GM19397 (cell line): Measurements from ENCODE around the gene ZCCHC12.
"Not testable (repeated sequence)": the region's sequence is repeated elsewhere in the genome, so short reads cannot be mapped to it uniquely, and the experiment has no call there.

Source experiments
- ATAC-seq: cut with Tn5 transposase; IDR thresholded peaks from one replicate; pipeline ENCODE4 v1.9.1; 2021; ENCODE audit warnings: mild to moderate bottlenecking, moderate library complexity; ENCODE audit not compliant: unreplicated experiment

The ZCCHC12 gene

DNA sequence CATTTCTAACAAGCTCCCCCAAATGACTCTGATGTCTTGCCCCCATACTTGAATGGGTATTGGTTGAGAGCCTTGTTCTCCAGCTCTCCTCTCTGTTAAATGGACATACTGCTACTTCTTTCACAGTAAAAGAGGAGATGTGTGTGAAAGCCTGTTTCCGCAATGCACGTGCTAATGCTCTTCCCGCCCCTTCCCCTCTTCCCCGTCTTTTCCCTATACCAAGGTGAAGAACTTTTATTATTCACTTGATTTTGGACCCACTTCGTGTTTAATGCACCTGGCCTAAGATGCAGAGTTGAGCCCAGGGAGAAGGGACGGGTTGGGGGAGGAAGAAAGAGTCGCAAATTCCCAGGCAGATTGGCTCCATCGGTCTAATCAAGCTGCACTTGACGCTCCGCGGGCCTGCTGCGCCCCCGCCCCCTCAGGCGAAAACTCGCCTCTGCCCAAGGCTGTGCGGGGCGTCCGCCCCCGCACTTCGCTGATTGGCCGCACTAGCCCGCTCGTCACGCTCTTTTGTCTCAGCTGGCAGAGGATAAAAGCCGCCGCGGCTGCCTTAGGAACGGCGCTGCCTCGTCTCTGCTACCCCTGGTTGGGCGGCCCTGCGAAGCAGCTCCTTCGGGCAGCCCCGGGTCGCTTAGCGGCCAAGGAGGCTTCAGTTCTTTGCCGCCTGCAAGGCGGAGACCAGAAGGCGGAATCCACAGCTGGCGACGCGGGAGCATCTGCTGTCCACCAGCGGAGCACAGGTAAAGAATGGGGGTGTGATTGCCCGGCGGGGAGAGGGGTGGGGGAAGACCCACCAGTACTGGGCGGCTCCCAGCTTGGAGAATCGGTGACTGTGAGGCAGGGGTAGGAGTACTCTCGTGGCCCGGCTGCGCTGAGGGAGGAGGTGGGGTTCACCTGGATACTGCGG lies at the start of gene ZCCHC12:
Gene ZCCHC12 (plus strand): TSS at position 562 of the 910 bp plus-strand sequence. CDS start 1,421 bp downstream, outside the sequence.
- no peak for ATAC-seq

DNA sequence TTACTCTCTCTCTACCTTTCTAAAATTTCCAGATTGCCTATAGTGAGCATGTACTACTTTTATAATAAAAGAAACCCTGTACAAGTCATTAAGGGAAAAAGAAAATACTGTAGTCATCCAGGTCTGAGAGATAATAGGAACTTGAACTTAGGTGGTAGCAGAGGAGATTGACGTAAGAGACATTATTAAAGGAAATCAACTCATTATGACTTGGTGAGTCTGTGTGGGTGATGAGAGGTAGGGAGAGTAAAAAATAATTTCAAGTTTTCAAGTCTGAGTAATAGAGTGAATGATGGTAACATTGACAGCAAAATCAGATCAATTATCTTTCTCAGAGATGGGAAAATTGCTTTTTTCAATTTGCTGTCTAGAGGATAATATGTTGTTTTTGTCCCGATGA lies 44.0 kb upstream of the ZCCHC12 start:
- no peak for ATAC-seq

DNA sequence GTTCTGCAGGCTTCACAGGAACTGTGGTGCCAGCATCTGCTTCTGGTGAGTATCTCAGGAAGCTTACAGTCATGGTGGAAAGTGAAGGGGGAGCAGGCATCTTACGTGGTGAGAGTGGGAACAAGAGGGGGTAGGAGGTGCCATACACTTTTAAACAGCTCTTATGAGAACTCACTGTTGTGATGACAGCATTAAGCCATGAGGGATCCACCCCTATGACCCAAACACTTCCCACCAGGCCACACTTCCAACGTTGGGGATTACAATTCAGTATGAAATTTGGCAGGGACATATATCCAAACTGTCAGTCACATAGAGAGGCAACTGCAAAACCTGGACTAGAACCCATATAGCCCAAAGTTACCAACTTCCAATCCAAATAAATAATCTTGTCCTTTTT lies 43.1 kb upstream of the ZCCHC12 start:
- ATAC-seq, result no peak

DNA sequence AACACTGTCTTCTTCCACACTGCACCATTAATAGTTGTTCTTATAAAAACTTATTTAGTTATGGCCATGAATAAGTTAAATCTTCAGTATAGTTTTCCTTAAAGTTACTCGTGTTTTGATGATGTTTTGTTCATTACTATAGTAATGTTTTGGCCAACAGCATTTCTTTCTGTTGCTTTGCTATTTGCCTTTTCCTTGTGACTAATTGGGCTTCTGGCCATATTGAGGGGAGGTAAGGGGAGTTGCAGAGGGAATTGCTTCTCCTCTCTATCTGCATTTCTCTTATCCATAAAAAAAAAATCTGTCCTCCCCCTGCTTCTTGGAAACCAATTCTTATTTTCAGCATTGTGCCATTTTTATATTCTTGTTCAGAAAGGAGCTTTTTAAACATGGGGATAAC lies 42.7 kb upstream of the ZCCHC12 start:
- no peak for ATAC-seq

DNA sequence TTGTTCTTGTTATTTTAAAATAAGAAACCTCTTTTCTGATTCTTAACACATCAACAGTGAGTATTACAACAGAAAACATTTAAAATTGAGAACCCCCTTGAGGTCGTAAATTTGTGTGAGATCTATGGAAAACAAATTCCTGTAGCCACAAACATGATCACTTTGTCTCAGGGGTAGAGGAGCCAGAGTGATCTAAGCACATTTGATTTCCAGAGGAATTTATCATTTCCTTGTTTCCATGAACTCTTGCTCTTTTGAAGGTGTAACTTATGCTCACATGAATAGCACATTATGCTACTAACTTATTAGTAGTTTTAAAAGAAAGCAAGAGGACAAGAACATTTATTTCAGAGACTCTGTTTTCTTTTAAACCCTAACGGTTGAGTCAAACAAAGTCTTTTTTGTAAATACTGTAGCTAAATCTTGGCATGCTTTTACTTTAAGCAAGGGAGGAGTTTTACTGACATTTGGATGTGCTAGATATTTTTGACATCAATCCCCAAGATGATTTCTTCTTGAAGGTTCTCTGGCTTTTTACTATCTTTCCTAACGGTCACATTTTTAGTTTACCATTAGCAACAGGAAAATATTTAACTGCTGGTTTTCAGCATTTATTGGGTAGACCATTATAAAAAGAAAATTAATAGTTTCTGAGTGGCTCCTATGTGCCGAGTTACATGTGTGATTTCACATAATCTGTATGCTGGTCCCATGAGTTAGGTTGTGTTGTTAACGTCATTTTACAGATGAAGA lies 27.9 kb upstream of the ZCCHC12 start:
- ATAC-seq, result no peak

DNA sequence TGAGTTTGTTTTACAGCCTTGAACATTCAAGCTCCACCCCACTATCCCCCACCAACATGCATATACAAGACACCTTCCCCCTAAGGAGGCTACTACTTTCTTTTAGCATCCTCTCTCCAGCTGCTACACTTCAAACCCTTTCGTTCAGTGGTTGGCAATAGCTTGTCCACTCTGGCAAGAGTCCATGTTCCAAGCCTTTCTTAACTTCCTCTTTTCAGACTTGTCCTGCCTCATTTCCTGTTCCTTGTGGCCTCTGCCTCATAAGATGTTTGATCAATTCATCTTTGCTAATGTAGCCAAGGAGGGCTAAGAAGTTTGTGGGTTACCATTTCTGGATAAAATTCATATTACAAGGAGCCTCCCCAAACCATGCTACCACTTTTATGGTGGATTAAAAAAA lies 20.8 kb upstream of the ZCCHC12 start:
- no peak for ATAC-seq

DNA sequence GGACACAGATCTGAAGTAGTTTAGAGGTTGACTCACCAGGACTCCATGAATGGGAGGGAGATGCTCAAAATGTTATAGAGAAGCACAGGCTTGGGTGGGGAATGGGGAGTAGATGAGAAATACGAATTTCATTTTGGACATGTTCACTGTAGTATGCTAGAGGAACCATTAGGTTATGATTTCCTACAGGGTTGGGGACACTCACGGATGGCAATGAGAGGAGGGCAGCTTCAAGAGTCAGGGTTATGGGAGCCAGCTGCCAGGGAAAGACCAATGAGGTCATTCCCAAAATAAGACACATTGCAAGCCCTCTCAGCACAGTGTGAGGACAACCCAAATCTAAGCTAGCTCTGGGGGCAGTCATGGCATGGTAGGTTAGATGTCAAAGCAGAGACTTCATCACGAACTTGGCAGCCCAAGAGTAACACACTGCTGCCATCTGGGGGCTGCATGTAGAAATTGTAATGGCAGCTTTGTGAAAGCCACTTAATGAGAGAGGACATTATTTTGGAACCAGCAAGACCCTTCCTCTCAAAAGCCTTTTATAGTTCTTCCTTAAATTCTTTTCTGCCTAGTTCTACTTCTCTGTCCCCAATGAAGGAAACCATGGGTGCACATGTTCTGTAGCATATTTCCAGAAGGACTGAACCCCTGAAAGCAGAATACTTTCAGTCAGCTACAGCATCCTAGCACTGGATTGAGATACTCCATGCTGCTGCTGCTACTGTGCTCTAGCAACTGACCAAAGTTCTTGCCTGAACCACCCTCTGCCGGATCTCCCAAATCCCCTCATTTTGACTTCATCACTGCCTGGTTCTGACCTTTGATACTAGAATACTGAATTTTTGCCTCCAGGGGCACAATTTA lies 16.2 kb upstream of the ZCCHC12 start:
- no peak for ATAC-seq

DNA sequence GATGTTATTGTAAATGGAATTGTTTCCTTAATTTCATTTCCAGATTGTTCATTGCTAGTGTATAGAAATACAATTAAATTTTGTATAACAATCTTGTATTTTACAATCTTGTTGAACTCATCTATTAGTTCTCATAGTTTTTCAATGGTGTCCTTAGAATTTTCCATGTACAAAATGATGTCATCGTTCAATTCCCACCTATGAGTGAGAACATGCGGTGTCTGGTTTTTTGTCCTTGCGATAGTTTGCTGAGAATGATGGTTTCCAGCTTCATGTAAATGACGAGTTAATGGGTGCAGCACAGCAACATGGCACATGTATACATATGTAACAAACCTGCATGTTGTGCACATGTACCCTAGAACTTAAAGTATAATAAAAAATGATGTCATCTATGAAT lies 6.4 kb upstream of the ZCCHC12 start:
- not testable (repeated sequence) for ATAC-seq

DNA sequence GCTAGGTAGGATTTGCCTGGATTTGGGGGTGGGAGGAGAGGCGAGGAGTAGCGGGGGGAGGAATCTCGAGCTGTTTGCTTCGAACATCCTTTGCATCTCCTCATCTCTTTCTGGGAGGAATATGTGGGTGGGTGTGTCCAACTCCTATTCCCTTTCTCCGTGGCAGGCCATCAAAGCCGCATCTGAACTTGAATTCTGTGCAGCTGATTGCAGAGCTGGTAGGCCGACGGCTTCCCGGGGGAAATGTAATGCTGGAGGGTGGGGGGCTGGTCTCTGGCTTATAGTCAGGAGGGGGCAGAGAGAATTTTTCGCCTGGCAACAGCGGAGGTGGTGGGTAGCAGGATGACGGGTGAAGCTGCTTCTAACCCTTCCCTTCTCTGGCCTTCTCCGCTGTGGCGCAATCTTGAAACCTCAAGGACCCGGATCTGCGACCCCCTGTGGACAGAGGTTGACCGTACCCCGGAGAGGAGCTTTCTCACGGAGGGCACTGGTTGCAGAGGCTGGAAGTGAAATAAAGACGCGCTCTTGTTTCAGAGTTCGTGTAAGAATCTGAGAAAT lies 628 bp downstream of the ZCCHC12 start:
- no peak for ATAC-seq

DNA sequence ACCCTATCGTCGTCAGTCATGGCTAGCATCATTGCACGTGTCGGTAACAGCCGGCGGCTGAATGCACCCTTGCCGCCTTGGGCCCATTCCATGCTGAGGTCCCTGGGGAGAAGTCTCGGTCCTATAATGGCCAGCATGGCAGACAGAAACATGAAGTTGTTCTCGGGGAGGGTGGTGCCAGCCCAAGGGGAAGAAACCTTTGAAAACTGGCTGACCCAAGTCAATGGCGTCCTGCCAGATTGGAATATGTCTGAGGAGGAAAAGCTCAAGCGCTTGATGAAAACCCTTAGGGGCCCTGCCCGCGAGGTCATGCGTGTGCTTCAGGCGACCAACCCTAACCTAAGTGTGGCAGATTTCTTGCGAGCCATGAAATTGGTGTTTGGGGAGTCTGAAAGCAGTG lies 1.6 kb downstream of the ZCCHC12 start:
- no peak for ATAC-seq

DNA sequence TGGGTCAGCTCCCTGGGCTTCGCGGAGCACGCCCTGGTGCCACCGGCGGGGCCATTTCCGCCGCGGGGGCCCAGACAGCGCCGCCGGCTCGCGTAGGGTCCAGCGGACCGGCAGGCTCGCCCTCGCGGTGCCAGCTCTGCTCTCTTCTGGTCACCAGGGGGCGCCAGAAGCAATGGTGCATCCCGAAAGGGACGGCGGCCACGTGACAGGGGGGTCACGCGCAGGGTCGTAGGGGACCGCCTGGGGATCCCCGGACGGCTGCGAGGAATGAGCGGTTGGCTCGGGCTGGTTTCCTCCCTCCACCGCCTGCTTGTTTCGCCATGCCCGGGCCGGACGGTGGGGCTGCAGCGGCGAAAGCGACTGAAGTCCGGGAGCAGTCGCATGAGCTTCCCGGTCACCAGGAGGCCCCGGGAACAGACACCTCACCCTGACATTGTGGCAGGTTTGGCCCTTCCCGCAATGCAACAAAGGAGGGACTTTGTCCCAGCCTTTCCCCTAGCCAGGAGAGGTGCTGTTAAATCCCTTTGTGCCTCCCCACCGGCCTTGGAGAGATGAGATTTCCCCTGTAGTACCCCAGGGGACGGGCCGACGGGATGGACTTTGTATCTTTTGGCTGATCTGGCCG lies 15.8 kb downstream of the ZCCHC12 start:
- peak; percentile 88 for ATAC-seq

DNA sequence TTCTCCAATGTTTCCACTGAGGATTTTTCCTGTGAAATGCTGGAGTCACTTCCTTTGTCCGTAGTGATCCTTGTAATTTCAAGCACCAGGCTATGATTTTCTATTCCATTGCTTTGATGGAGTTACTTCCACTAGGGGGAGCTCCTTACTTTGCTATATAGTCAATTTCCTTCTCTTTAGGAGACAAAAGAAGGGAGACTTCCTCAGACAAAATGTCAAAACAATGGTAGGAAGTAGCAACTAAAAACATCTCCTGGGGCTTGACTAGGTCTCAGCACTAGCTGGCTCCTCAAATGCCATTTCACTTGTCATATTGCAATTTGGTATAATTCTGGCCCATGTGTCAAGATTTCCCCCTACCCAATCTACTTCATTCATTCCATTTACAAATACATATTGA lies 24.1 kb downstream of the ZCCHC12 start:
- ATAC-seq, result no peak

DNA sequence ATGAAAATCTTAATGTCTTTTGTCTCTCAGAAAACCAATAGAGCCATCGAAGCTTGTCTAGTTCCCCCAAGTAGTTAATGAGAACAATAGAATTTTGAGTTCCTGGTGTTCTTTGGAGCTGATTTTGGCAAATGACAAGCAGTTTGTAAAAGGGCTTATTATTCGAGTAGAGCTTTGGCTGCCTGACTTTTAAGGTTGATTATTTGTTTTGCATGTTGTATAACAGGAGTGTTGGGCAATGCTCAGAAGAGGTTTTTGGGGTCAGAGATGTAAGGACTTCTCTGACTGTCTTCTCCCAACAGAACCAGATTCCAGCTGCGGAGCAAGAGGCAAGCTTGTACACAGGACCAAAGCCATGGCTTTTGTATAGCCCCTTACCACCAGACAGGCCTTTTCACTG lies 30.0 kb downstream of the ZCCHC12 start:
- ATAC-seq, result no peak

DNA sequence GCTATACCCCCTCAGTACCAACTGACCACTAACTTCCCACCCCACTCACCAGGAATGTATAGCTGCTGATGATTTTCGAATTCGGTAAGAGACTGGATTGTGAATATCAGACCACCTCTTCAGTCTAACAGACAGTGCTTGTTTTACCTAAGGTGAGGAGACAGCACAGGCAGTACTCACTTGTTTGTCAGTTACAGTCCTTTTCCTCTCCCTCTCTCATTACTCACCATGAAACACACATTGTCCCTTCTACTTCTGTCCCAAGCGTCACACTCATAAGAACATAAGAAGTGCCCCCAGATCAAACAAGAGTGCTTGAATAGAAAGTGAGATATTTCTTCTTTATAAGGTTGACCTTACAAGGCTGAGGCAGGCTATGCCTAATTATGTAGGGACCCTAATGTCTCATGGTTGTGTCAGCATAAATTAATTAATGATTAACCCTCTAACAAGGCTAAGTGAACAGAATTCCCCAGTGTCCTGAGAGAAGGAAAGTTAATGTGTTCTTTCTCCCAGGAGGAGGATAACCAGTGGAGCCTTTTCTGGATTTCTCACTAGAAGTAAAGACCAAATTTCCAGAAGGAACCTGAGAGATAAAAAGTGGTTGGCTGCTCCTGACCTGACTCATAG lies 32.2 kb downstream of the ZCCHC12 start:
- no peak for ATAC-seq

DNA sequence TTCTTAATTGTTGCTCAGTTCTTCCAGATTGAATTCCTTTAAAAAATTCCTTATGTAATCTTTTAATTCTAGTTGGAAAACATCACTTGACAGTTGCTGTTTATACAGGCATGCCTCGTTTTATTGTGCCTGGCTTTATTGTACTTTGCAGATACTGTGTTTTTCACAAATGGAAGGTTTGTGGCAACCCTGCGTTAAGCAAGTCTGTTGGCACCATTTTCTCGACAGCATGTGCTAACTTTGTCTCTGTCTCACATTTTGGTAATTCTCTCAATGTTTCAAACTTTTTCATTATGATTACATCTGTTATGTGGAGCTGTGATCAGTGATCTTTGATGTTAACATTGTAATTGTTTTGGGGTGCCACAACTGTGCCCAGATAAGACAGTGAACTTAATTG lies 33.4 kb downstream of the ZCCHC12 start:
- ATAC-seq, result no peak

DNA sequence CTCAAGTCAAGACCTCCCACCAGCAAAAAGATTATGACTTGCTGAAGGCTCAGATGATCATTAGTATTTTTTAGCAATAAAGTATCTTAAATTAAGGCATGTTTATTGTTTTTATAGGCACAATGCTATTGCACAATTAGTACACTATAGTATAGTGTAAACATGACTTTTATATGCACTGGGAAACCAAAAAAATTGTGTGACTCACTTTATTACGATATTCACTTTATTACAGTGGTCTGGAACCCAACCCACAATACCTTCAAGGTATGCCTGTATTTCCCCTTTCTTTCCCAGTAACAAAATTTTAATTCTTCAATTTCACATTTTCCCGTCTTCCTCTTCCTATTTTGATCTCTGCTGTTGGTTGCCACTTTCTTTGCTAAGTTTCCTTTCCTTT lies 37.7 kb downstream of the ZCCHC12 start:
- ATAC-seq, result no peak

DNA sequence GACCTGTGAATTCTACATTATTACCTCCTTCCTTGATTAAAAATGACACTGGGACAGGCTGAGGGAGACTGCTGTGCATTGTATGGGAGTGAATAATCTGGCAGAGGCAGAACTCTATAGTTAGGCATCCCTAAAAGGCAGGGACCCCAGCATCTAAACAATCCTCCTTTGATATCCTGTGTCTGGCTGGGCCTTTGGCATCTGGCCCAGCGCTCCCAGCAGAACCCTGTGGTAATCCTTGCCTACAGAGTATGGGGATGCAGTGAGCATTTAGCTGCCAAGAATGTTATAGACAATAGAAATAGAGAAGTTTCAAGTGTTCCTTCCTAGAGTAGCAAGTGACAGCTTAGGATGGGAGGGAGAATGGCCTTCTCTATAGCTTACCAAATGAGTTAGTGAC lies 38.5 kb downstream of the ZCCHC12 start:
- no peak for ATAC-seq

DNA sequence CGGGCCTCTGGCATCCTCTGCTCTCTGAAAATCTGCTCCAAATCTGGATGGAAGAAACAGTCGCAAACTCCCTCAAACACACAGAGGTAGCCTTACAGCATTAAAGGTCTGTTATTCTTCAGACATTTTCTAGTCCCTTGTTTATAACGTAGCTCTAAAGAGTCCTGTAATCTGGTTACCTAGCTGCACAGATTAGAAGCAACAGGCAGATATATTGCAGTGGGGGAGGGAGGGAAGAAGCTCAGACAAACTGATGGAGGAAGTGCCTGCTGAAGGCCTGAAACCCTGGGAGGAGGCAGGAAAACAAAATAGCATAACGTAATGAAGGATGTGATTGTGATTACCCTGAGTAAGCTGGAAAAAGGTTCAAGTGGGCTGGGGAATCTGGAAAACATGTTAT lies 39.4 kb downstream of the ZCCHC12 start:
- no peak for ATAC-seq

DNA sequence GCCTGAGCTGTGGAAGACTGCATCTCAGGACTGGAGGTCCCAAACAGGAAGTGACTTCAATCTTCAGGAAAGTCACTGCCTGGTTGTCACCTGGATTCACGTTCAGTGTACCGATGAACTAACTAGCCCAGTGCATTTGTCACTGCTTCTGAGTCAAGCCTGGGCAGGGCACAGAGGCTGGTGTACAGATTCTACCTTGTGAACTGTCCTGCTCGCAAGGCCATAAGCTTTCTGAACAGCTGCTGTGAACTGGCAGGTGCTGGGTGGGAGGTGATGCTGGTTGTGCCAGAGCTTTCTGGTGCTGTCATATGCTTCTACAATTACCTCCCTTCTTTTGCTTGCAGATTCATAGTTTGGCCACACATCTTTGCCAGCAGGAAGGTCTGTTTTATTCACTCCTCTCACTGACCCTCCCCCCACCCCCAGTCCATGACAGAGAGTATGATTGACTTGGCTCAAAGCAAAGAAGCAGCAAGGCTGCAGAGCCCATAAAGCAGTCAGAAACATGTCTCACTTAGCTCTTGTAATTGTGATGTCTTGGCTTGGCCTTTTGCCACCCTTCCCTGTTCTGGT lies 40.5 kb downstream of the ZCCHC12 start:
- ATAC-seq, result no peak

DNA sequence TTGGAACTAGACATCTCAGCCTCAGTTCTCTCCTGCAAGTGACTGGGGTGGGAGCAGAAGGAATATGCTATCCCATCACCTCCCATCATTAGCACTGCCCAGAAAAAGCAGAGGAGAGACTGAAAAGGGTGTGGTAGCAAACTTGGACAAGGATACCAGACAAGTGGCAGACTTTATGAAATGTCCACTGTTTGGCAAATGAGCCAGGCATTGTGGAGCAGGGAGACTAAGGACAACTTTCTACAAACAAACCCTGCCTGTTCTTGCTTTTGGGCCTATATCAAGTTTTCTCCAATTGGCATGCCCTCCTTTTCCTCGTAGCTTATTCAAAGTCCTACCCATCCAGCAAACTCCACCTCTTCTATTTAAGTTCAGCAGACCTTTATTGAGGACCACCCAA lies 41.6 kb downstream of the ZCCHC12 start:
- ATAC-seq, result no peak
